Smooth muscle cell (in vitro differentiated cells): ENCODE results near the gene MPHOSPH9. TPM values are rescaled to one million over a fixed set of nuclear protein-coding genes. Genes with fewer than 3 reads are reported as not detected.

Source experiments
- DNase-seq: peaks from one replicate; lab custom pipeline; 2025; ENCODE audit not compliant: unreplicated experiment; lab: John Stamatoyannopoulos, UW
- H2AFZ ChIP-seq: fragments of 200-600 bp; sonication (generic); 2 replicates; pipeline ENCODE4 v1.6.0; 2016; ENCODE audit warnings: antibody characterized with exemption, low read depth, mild to moderate bottlenecking
- H3F3A ChIP-seq: fragments of 200-600 bp; sonication (generic); 2 replicates; pipeline ENCODE4 v1.6.0; 2017; ENCODE audit warnings: antibody characterized with exemption, low read depth
- H3K27ac ChIP-seq: fragments of 200-600 bp; sonication (generic); 2 replicates; pipeline ENCODE4 v1.5.1; 2016; ENCODE audit warnings: low read depth, mild to moderate bottlenecking
- H3K27me3 ChIP-seq: fragments of 200-600 bp; sonication (generic); 2 replicates; pipeline ENCODE4 v1.6.1; 2016; ENCODE audit warnings: low read depth, mild to moderate bottlenecking
- H3K36me3 ChIP-seq: fragments of 200-600 bp; sonication (generic); 2 replicates; pipeline ENCODE4 v1.5.1; 2016; ENCODE audit warnings: low read depth
- H3K4me1 ChIP-seq: fragments of 200-600 bp; sonication (generic); 2 replicates; pipeline ENCODE4 v1.5.1; 2016; ENCODE audit warnings: low read depth
- H3K4me2 ChIP-seq: fragments of 200-600 bp; sonication (generic); 2 replicates; pipeline ENCODE4 v1.6.0; 2016; ENCODE audit warnings: mild to moderate bottlenecking
- H3K4me3 ChIP-seq: fragments of 200-600 bp; sonication (generic); 2 replicates; pipeline ENCODE4 v1.5.1; 2016; ENCODE audit warnings: mild to moderate bottlenecking
- H3K79me2 ChIP-seq: fragments of 200-600 bp; sonication (generic); 2 replicates; pipeline ENCODE4 v1.6.0; 2016; ENCODE audit warnings: low read depth, mild to moderate bottlenecking
- H3K9ac ChIP-seq: fragments of 200-600 bp; sonication (generic); 2 replicates; pipeline ENCODE4 v1.6.0; 2016; ENCODE audit warnings: low read depth
- H3K9me3 ChIP-seq: fragments of 200-600 bp; sonication (generic); replicated peaks from 2 replicates; pipeline ENCODE4 v1.5.1; 2016; ENCODE audit warnings: low read depth
- H4K20me1 ChIP-seq: fragments of 200-600 bp; sonication (generic); 2 replicates; pipeline ENCODE4 v1.6.0; 2016; ENCODE audit warnings: low read depth
- CTCF ChIP-seq: fragments of 200-600 bp; sonication (generic); IDR thresholded peaks from 2 replicates; pipeline ENCODE4 v1.5.1; 2017; ENCODE audit warnings: borderline replicate concordance, mild to moderate bottlenecking, antibody characterized with exemption; ENCODE audit not compliant: insufficient read depth, poor library complexity, severe bottlenecking
- WGBS: methylation state at CpG from one replicate; pipeline ENCODE4 v1.1.7; 2016; ENCODE audit warnings: low lambda C conversion rate; 5-methylcytosine and 5-hydroxymethylcytosine counted together
- polyA plus RNA-seq: library from polyadenylated mRNA; unstranded; fragments of >200 nt; fragmentation: Nextera tagmentation; extraction: Ambion mirVana; gene quantifications from 2 replicates; pipeline ENCODE4 v1.2.1, GENCODE V29; 2016
- total RNA-seq: library from RNA; depleted of rRNA; stranded (reverse); fragments of >200 nt; gene quantifications from 2 replicates; pipeline ENCODE4 v1.2.3, GENCODE V29; 2014

MPHOSPH9 gene
- total and polyA plus RNA-seq, 2 experiments from 2014 or later, result 7.4 to 70.8 TPM

GRCh38 chr12:123107926-123108681 is 124.8 kb downstream of the MPHOSPH9 start:
- Histone ChIP-seq H4K20me1 (peaks cover 19% of the 10 kb centered on the region), H3K4me1 (peaks cover 5% of the 10 kb centered on the region), H2AFZ (no peak overlapping the region), H3K9me3 (no peaks in the 10 kb centered on the region), H3K27ac (no peak overlapping the region), H3F3A (no peaks in the 10 kb centered on the region), H3K79me2 (no peaks in the 10 kb centered on the region), H3K4me2 (no peak overlapping the region), H3K9ac (no peak overlapping the region), H3K4me3 (no peak overlapping the region), H3K36me3 (no peaks in the 10 kb centered on the region), H3K27me3 (no peaks in the 10 kb centered on the region)
- TF ChIP-seq CTCF, result no peak
- no peak for DNase-seq
- 97% methylated on average over 13 of the region's 13 CpGs for WGBS

- Histone ChIP-seq H3K79me2 (no peaks in the 10 kb centered on the region), H3K36me3 (no peaks in the 10 kb centered on the region), H3K4me3 (no peak overlapping the region), H3K9ac (no peak overlapping the region), H3K27me3 (no peaks in the 10 kb centered on the region), H3K4me2 (no peak overlapping the region), H4K20me1 (peaks cover 12% of the 10 kb centered on the region), H3K9me3 (no peaks in the 10 kb centered on the region), H3F3A (no peaks in the 10 kb centered on the region), H3K27ac (no peak overlapping the region), H2AFZ (no peak overlapping the region), H3K4me1 (peaks cover 3% of the 10 kb centered on the region)
- no peak for TF ChIP-seq CTCF
- 74% methylated on average over 9 of the region's 9 CpGs for WGBS
- DNase-seq, result no peak
These were observed 126.1 kb downstream of the MPHOSPH9 start for GRCh38 chr12:123106640-123107359.

GRCh38 chr12:123105211-123105826 is 127.6 kb downstream of the MPHOSPH9 start:
- Histone ChIP-seq H3F3A (no peaks in the 10 kb centered on the region), H3K79me2 (no peaks in the 10 kb centered on the region), H3K4me3 (no peak overlapping the region), H3K4me1 (peaks cover 3% of the 10 kb centered on the region), H3K9ac (no peak overlapping the region), H3K4me2 (no peak overlapping the region), H4K20me1 (no peaks in the 10 kb centered on the region), H3K27me3 (no peaks in the 10 kb centered on the region), H2AFZ (no peak overlapping the region), H3K36me3 (no peaks in the 10 kb centered on the region), H3K9me3 (no peaks in the 10 kb centered on the region), H3K27ac (no peak overlapping the region)
- WGBS, result 77% methylated on average over 14 of the region's 14 CpGs
- no peak for DNase-seq
- no peak for TF ChIP-seq CTCF
